NCI-H2227 (cell line): ENCODE results near the gene MTREX.

Experiments
- DNase-seq: peaks from one replicate; lab custom pipeline; 2025; ENCODE audit not compliant: unreplicated experiment; lab: John Stamatoyannopoulos, UW

Gene MTREX

GRCh38 chr5:55324815-55325418 is 17.1 kb downstream of the MTREX start:
- DNase-seq = peak; percentile 33

- no peak for DNase-seq
Observed at GRCh38 chr5:55325621-55326020, 17.8 kb downstream of the MTREX start.

GRCh38 chr5:55327281-55327680 is 19.5 kb downstream of the MTREX start:
- no peak for DNase-seq

GRCh38 chr5:55331321-55331720 is 23.5 kb downstream of the MTREX start:
- no peak for DNase-seq

GRCh38 chr5:55333017-55333416 is 25.2 kb downstream of the MTREX start:
- DNase-seq = no peak

- no peak for DNase-seq
Observed at GRCh38 chr5:55333811-55334210, 26.0 kb downstream of the MTREX start.

GRCh38 chr5:55338092-55338613 is 30.4 kb downstream of the MTREX start:
- no peak for DNase-seq

- DNase-seq = no peak
Observed at GRCh38 chr5:55338810-55339243, 31.0 kb downstream of the MTREX start.

- no peak for DNase-seq
Observed at GRCh38 chr5:55343107-55343506, 35.3 kb downstream of the MTREX start.

GRCh38 chr5:55343609-55344008 is 35.8 kb downstream of the MTREX start:
- DNase-seq = no peak

GRCh38 chr5:55344392-55344992 is 36.7 kb downstream of the MTREX start:
- DNase-seq = peak; percentile 48

GRCh38 chr5:55345327-55345726 is 37.5 kb downstream of the MTREX start:
- no peak for DNase-seq

- no peak for DNase-seq
Observed at GRCh38 chr5:55347786-55348185, 40.0 kb downstream of the MTREX start.

GRCh38 chr5:55350754-55351153 is 43.0 kb downstream of the MTREX start:
- DNase-seq = no peak

- DNase-seq = no peak
Observed at GRCh38 chr5:55356896-55357295, 49.1 kb downstream of the MTREX start.

- no peak for DNase-seq
Observed at GRCh38 chr5:55360190-55360589, 52.4 kb downstream of the MTREX start.

- no peak for DNase-seq
Observed at GRCh38 chr5:55363856-55364255, 56.1 kb downstream of the MTREX start.

- no peak for DNase-seq
Observed at GRCh38 chr5:55364537-55365055, 56.8 kb downstream of the MTREX start.

- no peak for DNase-seq
Observed at GRCh38 chr5:55370291-55370925, 62.6 kb downstream of the MTREX start.

- DNase-seq = no peak
Observed at GRCh38 chr5:55371145-55371544, 63.4 kb downstream of the MTREX start.

- DNase-seq = no peak
Observed at GRCh38 chr5:55372130-55372925, 64.5 kb downstream of the MTREX start.
